GM18868 (cell line): Measurements from ENCODE around the gene STAM2.
"Not testable (repeated sequence)": the region's sequence is repeated elsewhere in the genome, so short reads cannot be mapped to it uniquely, and the experiment has no call there.

Source experiments
- ATAC-seq: cut with Tn5 transposase; IDR thresholded peaks from one replicate; pipeline ENCODE4 v1.9.1; 2021; ENCODE audit warnings: mild to moderate bottlenecking, moderate library complexity; ENCODE audit not compliant: unreplicated experiment

The STAM2 gene

DNA sequence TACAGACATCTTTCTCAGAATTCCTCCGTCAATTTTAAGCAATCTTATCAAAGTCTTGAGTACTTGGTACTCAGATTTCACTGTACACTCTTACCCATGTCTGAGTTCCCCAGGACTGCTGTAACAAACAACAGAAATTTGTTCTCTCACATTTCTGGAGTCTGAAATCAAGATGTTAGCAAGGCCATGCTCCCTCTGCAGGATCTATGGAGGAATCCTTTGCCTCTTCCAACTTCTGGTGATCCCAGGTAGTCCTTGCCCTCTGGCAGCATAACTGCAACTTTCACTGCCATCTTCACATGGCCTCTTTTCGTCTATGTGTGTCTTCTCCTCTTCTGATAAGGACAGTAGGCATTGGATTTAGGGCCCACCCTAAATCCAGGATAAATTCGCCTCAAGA lies 59.6 kb downstream of the STAM2 start:
- no peak for ATAC-seq

DNA sequence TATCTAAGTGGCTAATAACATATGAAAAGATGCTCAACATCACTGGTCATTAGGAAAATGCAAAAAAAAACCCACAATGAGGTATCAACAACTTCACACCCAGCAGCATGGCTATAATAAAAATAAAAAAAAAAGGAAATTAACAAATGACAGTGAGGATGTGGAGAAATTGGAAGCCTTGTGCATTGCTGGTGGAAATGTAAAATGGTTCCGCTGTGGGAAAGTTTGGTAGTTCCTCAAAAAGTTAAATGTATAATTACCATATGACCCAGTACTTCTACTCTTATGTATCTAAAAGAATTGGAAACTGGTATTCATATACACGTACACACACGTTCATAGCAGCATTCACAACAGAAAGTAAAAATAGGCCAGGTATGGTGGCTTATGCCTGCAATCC lies 61.2 kb downstream of the STAM2 start:
- no peak for ATAC-seq

DNA sequence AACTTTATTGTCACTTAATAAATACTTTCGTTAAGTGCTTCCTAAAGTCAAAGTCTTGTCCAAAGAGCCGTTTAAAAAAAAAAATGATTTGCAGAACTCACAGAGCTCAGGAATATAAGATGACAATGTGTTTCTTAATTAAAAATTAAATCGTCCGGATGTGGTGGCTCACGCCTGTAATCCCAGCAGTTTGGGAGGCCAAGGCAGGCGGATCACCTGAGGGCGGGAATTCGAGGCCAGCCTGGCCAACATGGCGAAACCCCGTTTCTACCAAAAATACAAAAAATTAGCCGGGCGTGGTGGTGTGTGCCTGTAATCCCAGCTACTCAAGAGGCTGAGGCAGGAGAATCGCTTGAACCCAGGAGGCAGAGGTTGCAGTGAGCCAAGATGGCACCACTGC lies 68.4 kb downstream of the STAM2 start:
- ATAC-seq: not testable (repeated sequence)

DNA sequence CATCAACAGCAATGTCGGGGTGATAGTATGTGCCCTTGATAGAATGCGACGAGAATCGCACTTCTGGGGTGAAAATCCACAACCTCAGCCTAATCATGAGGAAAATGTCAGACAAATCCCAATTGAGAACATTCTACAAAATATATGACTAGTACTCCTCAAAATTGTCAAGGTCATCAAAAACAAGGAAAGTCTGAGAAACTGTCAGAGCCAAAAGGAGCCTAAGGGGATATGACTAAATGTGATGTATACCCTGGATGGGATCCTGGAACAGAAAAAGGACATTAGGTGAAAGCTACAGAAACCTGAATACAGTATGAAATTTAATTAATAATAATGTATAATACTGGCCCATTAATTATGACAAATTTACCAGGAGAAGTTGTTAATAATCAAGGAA lies 69.1 kb downstream of the STAM2 start:
- no peak for ATAC-seq

DNA sequence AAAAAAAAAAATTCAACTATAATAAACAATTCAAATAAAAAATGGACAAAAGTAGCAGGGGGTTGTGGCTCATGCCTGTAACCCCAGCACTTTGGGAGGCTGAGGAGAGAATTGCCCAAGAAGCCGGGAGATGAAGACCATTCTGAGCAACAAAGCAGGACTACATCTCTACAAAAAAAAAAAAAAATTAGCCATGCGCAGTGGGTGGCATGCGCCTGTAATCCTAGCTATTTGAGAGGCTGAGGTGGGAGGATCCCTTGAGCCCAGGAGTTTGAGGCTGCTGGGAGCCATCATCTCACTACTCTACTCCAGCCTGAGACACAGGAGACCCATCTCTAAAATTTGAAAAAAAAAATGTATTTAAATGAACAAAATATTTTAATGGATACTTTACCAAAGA lies 72.3 kb downstream of the STAM2 start:
- no peak for ATAC-seq

DNA sequence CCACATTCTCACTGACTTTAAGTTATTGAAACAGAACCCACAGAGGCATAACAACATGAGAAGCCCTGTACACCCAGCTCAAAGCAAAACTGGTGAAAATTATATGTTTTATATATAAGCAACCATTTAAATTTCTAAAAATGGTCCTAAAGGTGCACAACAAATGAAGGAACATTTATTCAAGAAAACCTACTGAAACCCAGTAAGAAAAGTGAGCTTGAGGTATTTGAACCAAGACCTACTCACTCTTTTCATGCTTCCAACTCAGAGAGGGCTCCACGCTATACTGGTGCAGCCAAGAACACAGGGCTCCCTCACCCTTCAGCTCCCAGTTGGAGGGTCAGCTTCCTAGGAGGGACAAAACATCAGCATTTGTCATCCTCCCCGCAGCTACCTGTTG lies 74.6 kb downstream of the STAM2 start:
- no peak for ATAC-seq

DNA sequence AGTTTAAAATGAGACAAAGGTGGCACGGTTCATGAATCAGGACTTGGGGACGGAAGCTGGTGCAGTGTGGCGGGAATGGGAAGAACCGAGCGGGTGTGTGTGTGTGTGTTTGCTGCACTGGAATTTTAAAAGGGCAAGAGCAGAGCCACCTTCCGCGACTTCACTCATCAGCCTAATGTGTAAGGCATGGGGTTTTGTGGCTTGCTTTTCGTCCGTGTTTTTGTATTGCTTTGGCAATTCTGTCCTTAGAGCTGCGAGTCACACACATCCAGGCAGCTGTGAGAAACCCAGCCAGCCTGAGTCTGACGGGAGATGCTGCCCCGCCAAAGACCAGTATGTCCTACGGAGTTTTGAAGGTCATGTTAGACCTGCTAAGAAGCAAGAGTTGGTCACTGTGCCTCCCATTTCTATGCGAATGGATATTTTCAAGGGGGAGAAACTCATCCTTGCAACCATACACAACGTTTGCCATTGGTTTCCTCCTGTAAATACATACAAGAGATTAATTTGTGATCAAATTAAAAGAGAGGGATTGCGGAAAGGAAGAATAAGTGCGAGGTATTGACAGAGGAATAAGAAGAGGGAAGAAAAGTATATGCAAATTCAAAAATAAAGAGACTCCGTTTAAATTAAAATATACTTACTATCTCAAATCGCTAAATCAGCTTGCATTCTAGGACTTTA lies 76.1 kb downstream of the STAM2 start:
- peak; percentile 21 for ATAC-seq

DNA sequence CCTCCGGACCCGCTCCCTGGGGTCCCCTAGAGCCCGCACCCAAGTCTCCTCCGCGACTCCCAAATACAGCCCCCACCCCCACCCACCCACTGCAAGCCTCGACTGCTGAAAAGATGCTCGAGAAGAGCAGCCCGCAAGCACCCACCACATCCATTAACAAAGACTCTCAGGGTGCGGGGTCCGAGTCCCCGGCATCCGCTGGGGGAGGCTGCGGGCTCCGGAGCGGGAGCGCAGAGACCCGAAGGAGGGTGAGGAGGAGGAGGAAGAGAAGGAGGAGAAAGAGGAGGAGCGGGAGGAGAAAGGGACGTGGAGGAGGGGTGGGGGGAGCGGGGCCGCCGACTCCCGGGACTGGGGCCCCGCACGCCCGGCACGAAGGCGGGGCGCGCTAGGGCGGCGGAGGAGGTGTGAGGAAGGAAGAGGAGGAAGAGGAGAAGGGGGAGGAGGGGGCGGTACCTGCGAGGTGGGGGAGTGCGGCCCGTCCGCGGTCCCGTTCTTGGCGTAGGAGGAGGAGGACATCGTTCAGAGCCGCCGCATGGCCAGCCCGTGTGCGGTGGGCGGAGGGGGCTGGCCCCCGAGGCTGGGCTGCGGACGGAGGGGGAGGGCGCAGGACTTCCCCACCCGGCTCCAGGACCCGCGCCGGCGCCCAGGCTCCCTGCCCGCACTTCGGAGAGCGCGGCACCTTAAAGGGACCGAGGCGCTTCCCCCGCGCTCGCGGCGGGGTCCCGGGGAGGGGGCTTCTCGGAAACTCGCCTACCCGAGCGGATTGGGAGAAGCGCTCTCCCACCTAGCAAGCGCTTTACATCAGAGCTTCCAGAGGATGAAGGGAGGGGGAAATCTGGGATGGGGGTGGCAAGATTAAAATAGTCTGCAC lies 76.8 kb downstream of the STAM2 start, which contains the start of gene CACNB4:
TSS of gene CACNB4 (minus strand) at position 549 of the 871 bp plus-strand sequence.
- ATAC-seq: peak; percentile 42

DNA sequence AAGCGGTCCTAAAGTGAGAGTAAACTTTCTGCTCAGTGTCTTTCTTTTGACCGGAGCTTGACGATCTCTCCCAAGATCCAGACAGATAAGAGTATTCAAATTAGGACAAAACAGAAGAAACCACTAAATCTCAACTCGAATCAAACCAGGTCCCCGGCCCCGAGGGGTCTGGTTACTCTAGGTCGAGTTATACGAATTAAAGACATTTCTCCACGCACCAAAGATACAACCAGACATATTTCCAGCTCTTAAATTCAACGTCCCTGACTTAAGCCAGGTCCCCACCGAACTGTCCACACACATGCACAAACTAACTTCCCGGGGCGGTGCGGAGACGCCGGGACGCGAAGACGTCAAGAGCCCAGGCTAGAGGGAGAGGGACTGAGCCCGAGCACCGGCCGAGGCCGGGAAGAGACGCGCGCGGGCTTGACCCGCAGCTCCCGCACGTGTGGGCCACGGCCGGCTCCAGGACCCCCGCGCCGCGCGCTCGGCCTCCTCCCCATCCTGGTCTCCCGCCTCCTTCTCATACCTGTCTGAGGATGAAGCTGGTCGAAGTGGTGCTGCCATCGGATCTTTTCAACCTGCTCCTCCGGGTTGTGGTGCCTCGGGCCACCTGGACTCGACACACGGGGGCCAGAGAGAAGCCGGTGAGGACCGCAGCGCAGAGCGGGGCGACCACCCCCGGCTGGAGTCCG lies 77.6 kb downstream of the STAM2 start:
- peak; percentile 34 for ATAC-seq

DNA sequence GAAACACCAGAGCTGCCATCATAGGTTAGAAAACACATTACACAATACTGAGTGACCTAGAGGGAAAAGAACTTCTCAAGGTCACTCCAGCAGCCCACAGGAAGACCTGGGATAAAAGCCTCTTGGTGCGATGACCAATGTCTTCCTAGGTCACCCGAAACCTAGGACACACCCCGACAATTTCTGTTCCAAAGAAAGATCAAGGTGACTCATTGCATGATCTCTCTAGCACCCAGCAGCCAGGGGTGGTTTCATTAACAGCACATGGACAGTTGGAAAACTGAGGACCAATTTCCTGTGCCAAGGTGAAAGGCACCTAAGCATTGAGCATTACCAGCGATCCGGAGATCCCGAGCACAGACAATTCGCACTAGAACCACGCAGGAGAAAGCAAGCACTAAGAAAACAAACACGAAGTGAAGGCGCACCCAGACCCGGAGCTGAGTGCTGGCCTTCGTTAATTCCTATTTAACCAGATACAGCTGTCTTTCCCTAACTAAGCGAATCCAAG lies 78.2 kb downstream of the STAM2 start:
- ATAC-seq: peak; percentile 14

DNA sequence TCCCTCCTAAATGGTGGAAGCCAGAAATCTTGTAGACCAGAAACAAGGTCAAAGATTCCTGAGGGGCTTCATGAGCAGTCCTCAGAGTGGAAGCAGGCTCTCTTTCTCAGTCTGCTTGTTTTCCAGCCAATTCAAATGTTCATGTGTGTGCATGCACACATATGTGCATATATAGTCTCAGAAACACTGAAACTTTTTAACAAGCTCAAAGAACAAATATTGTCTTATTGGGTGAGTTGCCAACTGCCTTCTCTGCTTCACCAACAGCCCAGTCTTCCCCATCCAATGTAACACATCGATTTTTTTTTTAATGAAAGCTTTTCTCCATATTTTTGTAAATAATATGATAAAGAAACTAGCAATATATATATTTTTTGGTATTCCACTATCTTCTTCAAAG lies 80.4 kb downstream of the STAM2 start:
- ATAC-seq: no peak

DNA sequence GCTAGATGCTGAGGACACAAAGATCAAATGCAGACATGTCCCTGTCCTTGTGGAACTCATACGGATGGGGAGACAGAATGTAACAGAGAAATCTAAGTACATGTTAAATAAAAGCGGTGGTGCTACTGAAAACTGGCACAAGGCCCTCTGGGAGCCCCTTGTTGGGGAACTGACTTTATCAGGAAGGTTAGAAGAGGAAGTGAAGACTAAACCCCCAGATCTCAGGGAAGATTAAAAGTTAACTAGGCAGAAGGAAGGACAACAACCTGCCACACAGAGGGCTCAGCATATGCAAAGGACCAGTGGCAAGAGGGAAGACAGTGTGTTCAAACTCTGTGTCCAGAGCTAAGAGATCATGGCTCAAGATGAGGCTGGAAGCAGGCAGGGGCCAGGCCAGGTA lies 81.5 kb downstream of the STAM2 start:
- no peak for ATAC-seq

DNA sequence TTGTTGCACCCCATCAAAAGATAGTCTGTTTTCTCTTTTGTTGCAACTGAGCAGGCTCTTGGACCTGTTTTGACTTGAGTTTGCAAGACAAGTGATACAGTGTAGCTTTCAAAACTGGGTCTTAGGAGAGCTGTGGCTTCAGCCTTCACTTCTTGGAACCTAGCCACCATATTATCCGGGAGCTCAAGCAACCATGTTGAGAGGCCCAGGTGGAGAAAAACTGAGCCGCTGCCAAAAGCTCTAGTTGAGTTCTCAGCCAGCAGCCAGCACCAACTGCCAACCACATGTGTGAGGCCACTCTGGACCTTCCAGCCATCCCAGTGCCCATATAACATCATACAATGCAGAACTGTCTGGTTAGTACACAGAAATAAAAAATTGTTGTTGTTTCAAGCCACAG lies 82.1 kb downstream of the STAM2 start:
- ATAC-seq: no peak

DNA sequence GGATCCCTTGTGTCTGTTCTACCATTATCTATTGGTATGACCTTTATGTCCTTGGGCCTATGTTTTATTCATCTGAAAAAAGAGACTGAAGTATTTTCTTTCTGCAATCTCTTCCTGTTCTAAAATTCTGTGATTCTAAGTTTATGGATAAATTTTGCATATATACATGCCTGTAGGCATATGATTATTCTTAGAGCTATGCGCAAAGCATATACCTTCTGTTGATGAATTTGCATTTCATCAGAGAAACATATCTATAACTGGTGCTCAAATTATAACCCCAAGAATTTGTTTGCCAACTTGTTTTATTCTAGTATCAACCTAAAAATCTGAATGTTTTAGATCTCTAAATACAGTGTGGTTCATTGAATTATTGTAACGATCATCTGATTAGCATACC lies 83.5 kb downstream of the STAM2 start:
- ATAC-seq: no peak

DNA sequence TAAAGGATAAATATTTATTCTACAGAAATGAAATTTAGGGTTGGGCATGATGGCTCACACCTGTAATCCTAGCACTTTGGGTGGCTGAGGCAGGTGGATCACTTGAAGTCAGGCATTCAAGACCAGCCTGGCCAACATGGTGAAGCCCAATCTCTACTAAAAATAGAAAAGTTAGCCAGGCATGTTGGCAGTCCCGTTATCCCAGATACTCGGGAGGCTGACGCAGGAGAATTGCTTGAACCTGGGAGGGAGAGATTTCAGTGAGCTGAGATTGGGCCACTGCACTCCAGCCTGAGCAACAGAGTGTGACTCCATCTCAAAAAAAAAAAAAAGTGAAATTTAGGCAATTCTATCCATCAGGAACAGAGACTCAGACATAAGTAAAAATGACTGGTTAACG lies 84.8 kb downstream of the STAM2 start:
- not testable (repeated sequence) for ATAC-seq

DNA sequence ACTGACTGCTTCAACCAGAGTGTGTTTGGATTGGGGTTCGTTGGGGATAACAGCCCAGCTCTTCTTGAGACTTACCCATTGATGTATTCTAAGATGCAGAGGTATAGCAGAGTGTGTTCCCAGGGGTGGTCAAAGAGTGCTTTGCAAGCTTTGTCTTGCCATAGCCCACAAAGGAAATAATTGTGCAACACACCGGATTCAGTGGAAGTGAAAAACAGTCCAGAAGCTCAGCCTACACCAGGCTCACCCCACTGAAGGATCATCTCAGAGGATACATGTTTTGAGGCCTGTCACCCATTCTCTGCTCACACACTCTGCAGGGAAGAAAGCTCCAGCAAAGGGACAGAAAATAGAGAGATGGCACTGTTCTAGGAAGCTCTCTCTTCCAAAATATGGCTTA lies 86.3 kb downstream of the STAM2 start:
- ATAC-seq: no peak

DNA sequence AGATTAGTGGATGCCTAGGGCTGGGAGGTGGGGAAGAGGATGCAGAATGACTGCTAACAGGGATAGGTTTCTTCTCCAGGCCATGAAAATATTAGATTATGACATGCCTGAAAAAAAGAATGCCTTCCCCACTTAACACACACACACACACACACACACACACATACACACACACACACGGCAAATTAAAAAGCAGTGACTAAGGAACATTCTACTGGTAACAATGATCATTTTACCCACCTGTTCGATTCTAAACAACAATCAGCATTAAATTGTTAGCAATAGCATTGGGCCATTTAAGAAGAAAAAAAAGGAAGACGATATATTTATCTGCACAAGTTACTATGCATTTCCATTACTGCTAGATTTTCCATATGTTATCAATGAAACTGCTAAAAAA lies 87.6 kb downstream of the STAM2 start:
- ATAC-seq: no peak

DNA sequence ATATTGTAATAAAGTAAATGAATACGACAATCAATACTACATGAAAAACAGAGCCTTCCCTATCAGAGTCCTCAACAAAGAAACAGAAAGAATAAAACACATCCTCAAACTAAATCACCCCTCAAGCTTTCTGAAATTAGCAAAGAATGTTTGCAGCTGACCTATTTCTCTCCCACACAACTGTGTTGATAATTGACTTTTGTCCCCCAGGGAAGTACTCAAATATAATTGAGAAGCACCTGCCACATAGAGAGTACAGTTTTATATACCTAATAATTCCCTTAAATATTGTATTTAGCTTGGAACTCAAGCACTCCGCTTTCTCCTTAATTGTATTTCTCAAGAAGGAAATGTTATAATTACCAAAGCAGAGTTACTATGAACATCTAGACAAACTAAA lies 89.3 kb downstream of the STAM2 start:
- no peak for ATAC-seq

DNA sequence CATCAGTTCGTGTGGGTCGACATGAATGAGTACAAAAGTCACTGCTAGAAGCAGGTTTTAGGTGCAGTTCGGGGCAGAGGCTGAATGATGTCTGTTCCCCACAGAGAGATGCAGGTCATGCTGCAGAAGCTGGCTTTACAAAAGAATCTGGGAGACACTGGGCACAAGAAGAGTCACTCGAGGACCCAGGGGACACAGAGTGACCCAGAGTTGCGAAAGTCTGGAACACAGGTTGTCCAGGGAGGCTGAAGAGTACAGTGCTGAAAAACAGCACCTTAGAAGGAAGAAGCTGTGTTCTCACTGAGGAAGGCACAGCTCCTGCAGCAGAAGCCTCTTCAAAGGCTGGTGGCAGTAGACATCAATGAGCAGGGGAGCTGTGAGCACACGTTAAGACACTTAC lies 91.5 kb downstream of the STAM2 start:
- no peak for ATAC-seq

DNA sequence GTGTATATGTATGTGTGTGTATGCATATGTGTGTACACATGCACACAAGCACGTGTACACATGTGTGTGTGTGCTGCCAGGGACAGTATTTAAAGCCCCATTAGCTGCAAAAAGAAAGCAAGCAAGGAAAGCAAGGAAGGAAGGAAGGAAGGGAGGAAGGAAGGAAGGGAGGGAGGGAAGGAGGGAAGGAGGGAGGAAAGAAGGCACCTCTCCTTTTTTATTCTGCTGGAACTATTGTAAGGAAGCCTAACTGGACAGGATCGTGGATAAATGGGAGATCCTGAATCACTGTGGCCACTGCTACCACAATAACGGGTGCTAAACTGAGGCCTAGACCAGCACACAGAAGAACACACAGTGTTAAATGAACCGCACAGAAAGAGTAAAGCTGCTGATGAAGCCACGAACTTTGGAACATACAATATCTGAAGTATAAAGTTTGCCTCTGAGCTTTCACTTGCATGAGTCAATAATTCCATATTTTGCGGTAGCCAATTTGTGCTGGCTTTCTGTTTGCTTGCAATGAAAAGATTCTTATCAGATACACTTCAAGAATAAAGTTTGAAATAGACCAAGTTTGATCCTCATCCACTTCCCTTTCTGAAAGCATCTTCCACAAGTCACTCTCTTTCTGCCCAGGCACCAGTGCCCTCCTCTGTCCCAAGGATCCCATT lies 92.2 kb downstream of the STAM2 start:
- ATAC-seq: no peak

DNA sequence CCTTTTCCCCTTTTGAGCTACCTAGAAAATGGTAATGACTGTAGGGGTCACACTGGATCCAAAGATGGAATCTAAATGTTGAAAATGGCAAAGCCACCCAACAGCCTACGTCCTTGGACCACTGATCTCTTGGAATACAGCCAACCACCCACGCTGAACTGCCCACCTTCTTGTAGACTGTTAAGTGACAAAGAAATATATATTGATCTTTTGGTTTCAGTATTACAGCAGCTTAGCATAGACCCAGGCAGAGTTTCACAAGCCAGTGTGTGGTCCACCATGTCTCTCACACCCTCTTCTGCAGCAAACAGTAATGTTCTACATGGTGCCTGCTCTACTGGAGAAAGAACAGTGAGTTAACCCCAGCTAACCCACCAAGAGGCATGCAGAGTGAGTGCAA lies 96.9 kb downstream of the STAM2 start:
- peak; percentile 86 for ATAC-seq
